ENCODE measurements around the gene RNASEH2C.
"Not testable (repeated sequence)": the region's sequence is repeated elsewhere in the genome, so short reads cannot be mapped to it uniquely, and the experiment has no call there.

The RNASEH2C gene

DNA sequence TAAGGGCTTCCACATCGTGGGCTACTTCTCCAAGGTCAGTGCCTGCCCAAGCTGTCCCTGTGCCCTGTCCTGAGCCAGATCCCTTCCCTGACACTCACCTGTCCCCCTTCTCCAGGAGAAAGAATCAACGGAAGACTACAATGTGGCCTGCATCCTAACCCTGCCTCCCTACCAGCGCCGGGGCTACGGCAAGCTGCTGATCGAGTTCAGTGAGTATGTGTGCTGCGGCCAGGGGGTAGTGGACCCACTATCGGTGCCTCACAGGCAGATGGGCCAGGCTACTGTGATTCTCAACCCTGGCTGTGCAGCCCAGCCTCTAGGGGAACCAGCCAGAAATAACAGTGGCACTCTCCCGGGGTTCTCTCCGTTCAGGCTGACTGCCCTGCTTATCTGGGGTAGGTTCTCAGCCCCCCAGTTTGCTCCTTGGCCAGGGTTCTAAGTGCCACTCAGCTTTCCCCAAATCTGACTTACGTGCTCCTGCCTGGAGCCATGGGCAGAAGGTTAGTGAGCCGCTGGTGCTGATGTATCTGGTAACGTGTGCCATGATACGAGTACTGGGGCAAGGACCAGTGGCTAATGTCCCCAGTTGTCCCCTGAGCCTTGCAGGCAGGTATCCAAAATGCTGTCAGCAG lies 3.7 kb downstream of the RNASEH2C start:
- no peak for DNase-seq

DNA sequence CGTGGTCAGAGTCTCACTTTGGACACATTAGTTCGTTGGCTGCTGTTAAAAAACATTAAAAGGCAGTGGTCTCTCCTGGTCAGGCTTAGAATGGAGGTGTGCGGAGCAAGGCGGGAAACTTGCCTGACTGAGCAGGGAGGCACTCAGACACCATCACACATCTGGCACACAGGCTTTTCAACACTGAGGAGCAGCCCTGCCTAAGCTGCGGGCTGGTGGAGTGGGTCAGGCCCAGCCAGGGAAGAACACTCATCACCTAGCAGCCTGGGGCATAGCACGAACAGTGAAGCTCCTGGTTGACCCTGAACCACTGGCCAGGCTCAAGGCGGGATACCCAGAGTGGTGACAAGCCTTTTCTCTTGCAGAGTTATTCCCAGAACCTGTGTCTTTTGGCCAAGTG lies 4.3 kb downstream of the RNASEH2C start:
- no peak for DNase-seq

DNA sequence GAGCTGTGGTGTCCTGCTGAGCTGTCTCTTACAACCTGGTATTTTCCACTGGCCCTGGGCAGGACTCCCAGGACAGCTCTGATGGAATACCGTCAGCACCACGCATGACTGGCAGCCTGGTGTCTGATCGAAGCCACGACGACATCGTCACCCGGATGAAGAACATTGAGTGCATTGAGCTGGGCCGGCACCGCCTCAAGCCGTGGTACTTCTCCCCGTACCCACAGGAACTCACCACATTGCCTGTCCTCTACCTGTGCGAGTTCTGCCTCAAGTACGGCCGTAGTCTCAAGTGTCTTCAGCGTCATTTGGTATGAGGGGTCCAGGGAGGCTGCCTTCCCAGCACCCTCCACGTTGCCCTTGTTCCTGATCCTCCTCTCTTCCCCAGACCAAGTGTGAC lies 6.2 kb downstream of the RNASEH2C start:
- no peak for DNase-seq

GRCh38 chr11:65713212-65713969 lies 7.2 kb downstream of the RNASEH2C start:
- DNase-seq = no peak

- no peak for DNase-seq
Measured at GRCh38 chr11:65712633-65713076, 7.9 kb downstream of the RNASEH2C start.

DNA sequence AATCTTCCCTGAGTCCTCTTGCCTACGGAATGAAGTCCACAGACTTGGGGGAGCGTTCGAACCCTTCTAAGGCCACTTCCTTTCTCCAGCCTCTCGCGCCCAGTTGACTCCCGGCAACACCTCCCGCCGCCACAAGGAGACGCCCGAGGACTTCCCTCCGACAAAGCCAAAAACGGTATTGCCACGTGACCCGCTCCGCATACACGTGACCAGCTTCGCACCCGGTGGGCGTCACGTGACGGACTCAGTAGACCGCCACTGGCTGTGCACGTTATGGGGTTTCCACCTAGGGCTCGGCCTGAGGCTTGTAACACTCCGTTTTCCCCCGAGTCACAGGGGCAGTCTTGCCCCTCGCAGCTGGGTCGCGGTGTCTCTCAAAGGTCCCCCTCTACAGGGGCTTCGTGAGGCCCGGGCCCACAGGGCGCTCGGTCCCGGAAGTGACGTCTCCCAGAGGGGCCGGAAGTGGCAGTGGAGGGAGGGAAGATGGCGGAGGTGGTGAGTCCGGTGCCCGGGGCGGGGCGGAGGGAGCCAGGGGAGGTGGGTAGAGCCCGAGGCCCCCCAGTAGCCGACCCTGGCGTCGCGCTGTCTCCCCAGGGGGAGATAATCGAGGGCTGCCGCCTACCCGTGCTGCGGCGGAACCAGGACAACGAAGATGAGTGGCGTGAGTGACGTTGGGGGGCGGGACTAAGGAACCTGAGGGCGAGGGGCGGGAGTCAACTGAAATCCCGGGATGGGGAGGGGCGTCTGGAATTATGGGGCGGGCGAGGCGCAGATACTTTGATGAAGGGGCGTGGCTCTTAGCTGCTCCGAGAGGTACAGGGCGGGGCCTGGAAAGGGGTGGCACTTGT lies 8.6 kb downstream of the RNASEH2C start, which contains the start of gene KAT5:
KAT5 (plus strand) TSS at position 468 of the 848 bp plus-strand sequence; CDS start at position 484, 16 bp downstream.
- peak; percentile 90 for DNase-seq

DNA sequence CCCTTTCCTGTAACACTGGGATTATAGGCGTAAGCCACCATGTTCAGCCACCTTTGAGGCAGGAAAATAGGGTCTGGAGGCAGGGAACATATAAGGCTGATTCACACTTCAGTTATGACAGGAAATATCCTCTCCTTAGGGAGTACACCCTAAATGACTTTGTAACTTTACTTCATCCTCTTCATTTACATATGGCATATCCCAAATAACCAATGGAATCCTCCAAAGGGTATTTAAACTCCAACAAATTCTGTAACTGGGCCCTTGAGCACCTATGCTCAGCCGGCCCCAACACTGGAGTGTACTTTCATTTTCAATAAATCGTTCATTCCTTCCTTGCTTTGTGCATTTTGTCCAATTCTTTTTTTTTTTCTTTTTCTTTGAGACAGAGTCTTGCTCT lies 10.2 kb downstream of the RNASEH2C start:
- no peak for DNase-seq

GRCh38 chr11:65709661-65710060 lies 10.9 kb downstream of the RNASEH2C start:
- DNase-seq = no peak

DNA sequence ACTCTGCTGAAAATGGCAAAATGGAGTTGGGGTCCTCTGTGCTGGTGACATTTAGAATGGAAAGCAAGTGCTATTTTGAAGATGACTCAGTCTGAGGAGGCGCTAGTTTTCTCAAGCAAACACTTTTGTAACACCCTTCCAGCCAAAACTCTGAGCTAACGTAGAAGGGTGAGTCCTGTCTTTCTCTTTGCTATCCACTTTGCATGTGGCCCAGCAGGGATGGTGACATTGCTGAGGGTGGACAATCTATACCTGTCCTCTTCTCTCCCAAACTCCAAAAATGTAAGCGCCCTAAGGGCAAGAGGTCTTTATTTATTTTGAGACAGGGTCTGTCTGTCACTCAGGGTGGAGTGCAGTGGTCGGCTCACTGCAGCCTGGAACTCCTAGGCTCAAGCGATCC lies 12.1 kb downstream of the RNASEH2C start:
- DNase-seq = no peak

DNA sequence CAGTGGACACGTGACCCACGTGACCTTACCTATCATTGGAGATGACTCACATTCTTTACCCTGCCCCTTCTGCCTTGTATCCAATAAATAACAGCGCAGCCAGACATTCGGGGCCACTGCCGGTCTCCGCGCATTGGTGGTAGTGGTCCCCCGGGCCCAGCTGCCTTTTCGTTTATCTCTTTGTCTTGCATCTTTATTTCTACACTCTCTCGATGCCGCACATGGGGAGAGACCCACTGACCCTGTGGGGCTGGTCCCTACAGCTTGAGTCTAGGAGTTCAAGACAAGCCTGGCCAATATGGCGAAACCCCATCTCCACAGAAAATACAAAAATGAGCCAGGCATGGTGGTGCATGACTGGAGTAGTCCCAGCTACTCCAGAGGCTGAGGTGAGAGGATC lies 13.6 kb downstream of the RNASEH2C start:
- not testable (repeated sequence) for DNase-seq

DNA sequence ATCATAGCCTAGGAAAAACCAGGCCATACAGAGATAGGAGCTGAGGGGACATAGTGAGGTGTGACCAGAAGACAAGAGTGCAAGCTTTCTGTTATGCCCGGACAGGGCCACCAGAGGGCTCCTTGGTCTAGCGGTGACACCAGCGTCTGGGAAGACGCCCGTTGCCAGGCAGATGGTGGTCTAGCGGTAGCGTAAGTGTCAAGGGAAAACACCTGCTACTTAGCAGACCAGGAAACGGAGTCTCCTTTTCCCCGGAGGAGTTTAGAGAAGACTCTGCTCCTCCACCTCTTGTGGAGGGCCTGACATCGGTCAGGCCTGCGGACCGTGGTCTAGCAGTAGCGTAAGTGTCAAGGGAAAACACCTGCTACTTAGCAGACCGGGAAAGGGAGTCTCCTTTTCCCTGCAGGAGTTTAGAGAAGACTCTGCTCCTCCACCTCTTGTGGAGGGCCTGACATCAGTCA lies 14.3 kb downstream of the RNASEH2C start:
- DNase-seq = not testable (repeated sequence)

DNA sequence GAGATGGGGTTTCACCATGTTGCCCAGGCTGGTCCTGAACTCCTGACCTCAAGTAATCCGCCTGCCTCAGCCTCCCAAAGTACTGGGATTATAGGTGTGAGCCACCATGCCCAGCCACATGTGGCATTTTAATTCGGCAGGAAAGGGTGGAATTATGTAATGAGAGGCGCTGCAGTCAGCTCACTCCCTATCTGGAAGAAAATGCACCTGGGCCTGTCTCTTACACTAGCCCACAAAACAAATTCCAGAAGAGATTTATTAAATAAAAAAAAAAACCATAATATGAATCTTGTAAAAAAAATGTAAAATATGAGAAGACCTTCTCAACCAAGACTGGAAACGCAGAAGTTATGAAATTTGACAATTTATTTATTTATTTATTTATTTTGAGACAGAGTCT lies 16.8 kb downstream of the RNASEH2C start:
- no peak for DNase-seq

- DNase-seq = no peak
Measured at GRCh38 chr11:65701686-65702085, 18.9 kb downstream of the RNASEH2C start.

DNA sequence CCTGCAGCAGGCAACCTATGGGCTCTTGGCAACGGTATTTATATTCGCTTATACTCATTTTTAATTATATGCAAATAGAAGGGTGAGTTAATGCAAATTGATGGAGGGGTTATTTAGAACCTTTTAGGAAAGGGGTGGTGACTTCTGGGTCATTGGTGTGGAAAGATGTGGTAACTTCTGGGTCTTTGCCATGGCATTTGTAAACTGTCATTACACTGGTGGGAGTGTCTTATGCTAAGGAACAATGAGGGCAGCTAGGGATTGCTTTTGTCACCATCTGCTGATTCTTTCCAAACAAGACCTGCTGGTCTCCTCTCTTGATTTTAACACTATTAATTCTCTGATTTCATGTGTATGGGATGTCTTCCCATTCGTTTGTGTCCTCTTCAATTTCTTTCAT lies 20.2 kb downstream of the RNASEH2C start:
- no peak for DNase-seq

DNA sequence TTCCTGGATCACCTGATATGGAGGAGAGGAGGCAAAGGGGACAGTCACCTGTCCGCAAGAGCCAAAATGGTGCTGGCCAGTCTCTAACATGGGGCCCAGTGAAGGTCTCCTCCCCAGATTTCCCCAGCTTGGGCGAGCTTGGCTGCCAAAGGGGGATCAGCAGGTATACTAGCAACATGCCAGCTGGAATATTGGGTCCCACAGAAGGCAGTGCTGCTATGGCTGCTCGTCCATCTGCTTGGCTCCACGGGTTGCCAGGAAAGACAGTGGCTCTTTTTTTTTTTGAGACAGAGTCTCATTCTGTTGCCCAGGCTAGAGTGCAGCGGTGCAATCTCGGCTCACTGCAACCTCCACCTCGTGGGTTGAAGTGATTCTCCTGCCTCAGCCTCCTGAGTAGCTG lies 21.3 kb downstream of the RNASEH2C start:
- no peak for DNase-seq

DNA sequence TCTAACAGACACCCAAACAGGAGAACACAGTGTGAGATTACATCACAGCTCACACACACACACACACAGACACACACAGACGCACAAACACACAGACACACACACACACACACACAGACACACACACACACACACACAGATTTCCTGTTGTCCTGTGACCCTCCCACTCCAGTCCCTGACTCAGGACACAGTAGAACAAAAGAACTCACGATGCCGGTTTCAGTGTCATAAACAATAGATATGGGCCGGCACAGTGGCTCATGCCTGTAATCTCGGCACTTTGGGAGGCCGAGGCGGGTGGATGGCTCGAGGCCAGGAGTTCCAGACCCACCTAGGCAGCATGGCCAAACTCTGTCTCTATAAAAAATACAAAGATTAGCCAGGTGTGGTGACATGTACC lies 22.4 kb downstream of the RNASEH2C start:
- no peak for DNase-seq

- DNase-seq = no peak
Measured at GRCh38 chr11:65696802-65697552, 23.6 kb downstream of the RNASEH2C start.

DNA sequence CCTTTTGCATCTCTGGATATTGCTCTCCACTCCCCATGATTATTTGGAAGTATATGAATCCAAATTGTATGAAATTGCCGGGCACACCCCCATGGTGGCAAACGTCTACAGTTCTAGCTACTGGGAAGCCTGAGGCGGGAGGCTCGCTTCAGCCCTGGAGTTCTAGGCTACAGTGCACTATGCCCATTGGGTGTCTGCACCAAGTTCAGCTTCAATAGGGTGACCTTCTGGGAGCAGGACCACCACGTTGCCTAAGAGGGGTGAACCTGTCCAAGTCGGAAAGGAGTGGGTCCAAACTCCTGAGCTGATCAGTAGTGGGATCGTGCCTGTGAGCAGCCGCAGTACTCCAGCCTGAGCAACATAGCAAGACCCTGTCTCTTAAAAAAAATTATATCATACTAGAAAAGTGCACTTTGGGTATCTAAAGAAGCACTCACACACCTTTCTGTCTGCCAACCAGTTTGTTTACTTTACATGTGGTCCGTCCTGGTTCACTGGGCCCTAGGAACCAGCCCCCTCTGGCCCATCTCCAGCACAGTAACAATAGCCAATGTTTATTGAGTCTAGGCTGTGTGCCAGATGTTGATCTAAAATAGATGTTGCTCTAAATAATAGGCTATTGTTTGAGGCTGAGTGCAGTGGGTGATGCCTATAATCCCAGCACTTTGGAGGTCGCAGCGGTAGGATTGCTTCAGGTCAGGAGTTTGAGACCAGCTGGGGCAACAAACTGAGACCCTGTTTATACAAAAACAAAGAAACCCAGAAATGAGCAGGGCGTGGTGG lies 24.9 kb downstream of the RNASEH2C start:
- DNase-seq = no peak

DNA sequence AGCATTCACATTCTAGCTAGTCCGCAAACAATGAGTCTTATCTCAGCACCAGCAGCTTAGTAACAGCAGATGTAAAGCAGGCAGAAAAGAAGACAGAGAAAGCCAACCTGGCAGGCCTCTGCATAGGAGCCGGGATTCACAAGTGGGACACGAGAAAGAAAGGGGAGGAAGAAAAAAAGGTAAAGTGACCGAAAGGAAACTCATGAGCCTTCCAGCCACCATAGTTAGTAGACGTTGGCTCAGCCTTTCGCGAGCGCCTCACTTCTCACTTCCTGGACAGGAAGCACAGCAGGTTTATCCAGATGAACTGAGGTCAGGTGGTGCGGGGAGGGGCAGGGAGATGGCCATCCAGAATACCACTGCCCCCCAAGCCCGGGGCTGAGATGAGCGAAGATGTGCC lies 28.2 kb downstream of the RNASEH2C start:
- DNase-seq = no peak

GRCh38 chr11:65691847-65692246 lies 28.8 kb downstream of the RNASEH2C start:
- DNase-seq = not testable (repeated sequence)

GRCh38 chr11:65685981-65686380 lies 34.6 kb downstream of the RNASEH2C start:
- DNase-seq = no peak

DNA sequence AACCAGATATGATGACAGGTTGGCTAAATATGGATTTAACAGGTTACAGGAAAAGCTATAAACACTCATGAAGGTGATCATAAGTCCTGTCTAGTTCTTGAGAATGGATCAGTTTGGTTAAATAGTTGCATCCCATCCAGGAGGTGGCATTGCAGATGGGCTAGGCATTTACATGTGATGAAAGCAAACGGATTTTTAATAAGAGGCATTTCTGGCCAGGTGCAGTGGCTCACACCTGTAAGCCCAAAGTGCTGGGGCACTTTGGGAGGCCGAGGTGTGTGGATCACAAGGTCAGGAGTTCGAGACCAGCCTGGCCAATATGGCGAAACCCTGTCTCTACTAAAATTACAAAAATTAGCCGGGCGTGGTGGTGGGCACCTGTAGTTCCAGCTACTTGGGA lies 37.1 kb downstream of the RNASEH2C start:
- DNase-seq = not testable (repeated sequence)
